WI38 (cell line): Measurements from ENCODE around the gene SLC7A4.
"Not testable (repeated sequence)": the region's sequence is repeated elsewhere in the genome, so short reads cannot be mapped to it uniquely, and the experiment has no call there.

Source experiments
- H3K4me3 ChIP-seq: 2 replicates; pipeline ENCODE4 v1.5.1; 2011; ENCODE audit warnings: low read depth, mild to moderate bottlenecking, control low read depth, low read length
- CTCF ChIP-seq: IDR thresholded peaks from 2 replicates; pipeline ENCODE4 v1.5.1; 2012; ENCODE audit warnings: low read depth, mild to moderate bottlenecking, control low read depth, low read length

SLC7A4 gene

DNA sequence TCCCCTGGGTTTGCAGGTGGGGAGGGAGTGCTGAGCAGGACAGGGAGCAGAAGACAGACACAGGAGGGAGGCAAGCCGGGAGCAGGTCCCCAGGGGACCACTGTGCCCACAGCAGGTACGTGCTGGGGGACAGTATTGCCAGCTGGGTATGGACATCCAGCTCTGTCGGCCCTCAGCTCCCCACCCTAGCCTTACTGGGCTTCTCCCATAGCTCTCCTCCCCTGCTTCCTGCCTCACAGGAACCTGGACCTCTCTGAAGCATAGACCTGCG lies 23.1 kb upstream of the SLC7A4 start:
- TF ChIP-seq CTCF, result no peak
- no peak overlapping the region for H3K4me3 ChIP-seq

DNA sequence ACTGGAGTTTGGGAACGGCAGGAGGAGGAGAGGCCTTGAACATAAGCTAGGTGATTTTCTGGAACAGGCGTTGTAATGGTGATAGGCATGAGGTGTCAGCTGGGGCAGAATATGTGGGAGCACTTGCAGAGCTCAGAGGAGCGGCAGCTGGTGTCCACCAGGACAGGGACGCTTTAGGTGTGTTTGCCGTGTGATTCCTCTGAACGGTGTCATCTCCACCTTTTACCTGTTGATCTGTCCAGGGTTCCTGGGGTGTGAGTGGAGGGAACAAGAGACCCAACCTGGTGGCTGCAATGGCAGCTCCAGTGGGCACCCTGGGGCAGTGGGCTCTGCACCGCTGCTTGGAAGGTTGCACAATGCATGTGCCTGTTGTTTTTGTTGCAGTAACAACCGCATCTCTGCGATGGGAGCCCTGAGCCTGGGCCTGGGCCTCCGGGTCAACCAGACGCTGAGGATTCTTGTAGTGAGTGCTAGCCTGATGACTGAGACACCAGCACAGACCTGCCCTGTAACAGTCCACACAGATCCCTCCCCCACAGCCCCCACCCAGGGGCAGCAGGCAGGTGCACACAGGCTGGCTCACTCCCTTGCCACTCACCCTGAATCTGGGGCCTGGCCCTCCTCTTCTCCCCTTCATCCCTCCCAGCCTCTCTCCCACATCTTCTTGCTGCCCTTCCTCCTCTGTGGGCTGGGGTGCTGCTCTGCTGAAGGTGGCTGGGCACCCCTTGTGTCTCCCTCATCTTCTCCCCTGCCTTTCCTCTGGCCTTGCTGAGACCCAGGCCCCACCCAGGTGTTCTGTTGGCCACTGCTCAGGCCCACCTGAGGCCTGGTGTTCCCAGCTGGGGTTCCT lies 22.6 kb upstream of the SLC7A4 start:
- no peak overlapping the region for H3K4me3 ChIP-seq
- TF ChIP-seq CTCF, result no peak

DNA sequence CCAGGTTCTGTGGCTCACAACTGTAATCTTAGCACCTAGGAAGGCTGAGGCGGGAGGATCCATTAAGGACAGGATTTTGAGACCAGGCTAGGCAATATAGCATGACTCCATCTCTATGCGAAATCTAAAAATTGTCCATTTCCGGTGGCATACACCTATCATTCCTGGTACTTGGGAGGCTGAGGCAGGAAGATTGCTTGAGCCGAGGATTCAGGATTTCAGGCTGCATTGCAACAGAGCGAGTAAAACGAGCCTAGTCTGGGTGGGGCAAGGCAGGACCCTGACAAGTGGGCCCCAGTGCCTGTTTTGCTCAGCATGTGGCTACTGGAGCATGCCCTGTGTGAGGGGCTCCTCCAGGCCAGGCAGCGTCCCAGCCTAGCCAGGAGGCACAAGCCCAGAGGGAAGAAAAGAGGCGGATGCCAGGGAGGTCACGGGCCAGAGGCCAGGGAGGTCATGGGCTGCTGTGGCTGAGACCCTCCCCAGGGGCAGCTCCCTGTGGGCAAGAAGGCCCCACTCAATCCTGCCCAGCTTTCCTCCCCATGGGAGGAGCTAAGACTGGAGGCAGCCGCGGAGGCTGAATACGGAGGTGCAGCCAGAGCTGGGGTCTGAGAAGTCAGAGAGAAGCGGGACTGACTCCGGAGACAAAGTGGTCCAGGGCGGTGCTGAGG lies 21.8 kb upstream of the SLC7A4 start:
- TF ChIP-seq CTCF, result no peak
- no peak overlapping the region for H3K4me3 ChIP-seq

DNA sequence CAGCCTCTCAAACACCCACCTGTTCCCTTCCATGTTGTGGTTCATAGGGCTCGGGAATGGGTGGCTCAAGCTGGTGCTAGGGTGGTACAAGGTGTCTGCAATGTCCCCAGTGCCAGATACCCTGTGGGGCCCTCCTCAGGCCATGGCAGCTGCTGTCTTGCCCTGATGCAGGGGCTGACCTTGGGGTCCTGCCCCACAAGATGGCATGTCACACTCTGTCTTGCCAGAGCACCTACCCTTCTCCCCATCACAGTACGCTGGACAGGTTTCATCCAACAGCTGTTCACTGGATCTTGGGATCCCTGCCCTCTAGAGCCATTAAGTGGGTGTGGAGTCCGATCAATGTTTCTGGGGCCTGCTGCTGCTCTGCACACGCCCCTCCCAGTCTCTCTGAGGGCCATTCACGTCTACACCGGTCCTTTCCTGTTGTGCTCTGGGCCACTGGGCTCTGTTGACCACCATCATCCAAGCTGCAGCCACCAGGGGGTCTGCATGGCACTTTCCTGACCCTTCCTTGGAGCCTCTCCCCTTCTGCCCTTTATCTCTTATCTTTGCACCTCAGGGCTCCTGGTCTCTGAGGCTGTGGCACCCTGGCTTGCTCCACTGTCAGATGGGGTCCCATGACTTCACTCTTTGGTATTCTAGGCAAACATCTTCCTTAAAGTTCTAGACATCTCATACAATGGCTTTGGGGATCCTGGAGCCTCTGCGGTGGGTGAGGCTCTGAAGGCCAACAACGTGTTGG lies 20.5 kb upstream of the SLC7A4 start:
- H3K4me3 ChIP-seq, result no peak overlapping the region
- TF ChIP-seq CTCF, result no peak

GRCh38 chr22:21051831-21052400 lies 19.6 kb upstream of the SLC7A4 start:
- TF ChIP-seq CTCF, result no peak
- H3K4me3 ChIP-seq, result no peak overlapping the region

GRCh38 chr22:21051145-21051830 lies 18.9 kb upstream of the SLC7A4 start:
- TF ChIP-seq CTCF, result no peak
- H3K4me3 ChIP-seq, result no peak overlapping the region

DNA sequence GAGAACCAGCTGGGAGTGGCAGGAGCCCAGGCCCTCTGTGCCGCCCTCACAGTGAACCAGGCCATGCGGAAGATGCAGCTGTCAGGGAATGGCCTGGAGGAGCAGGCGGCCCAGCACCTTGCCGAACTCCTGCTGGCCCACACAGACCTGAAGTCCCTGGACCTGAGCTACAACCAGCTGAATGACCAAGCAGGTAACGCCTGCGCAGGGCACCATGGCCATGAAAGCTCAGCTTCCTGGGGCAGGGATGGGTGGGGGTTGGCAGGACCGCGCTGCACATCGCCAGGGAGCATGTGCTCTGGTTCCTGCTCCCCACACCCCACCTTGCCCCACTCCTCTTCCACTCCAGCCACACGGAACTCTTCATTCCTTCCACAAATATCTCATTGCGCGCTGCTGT lies 16.6 kb upstream of the SLC7A4 start:
- not testable (repeated sequence) for H3K4me3 ChIP-seq

GRCh38 chr22:21048448-21048847 lies 16.1 kb upstream of the SLC7A4 start:
- H3K4me3 ChIP-seq, result not testable (repeated sequence)
